GM23248 (cell line): ENCODE data around the gene PTPRK.

Source experiments
- EZH2 ChIP-seq: fragments of 200-600 bp; sonication (generic); IDR thresholded peaks from 2 replicates; pipeline ENCODE4 v1.6.1; 2018; ENCODE audit warnings: antibody characterized with exemption, mild to moderate bottlenecking; ENCODE audit not compliant: insufficient read depth, poor library complexity, severe bottlenecking
- EZH2phosphoT487 ChIP-seq: fragments of 200-600 bp; sonication (generic); IDR thresholded peaks from 2 replicates; pipeline ENCODE4 v1.6.1; 2018; ENCODE audit warnings: antibody characterized with exemption, moderate library complexity, mild to moderate bottlenecking, low read depth; ENCODE audit not compliant: insufficient read depth

GRCh38 chr6:128168244-128168643, 352.2 kb downstream of the PTPRK start:
- no peak for TF ChIP-seq EZH2
- TF ChIP-seq EZH2phosphoT487: no peak
